Muscle of leg (tissue), 11 donors: ENCODE results near the gene PTPN1. TPM values are rescaled to one million over a fixed set of nuclear protein-coding genes. Genes with fewer than 3 reads are reported as not detected.

Source experiments
- DNase-seq: peaks from one replicate; pipeline ENCODE4 v3.0.0; 2013
- H3K27ac ChIP-seq: one replicate; pipeline ENCODE4 v1.5.1; 2013; ENCODE audit warnings: mild to moderate bottlenecking, low read length, control low read depth
- H3K27me3 ChIP-seq: one replicate; pipeline ENCODE4 v1.6.1; 2013; ENCODE audit warnings: low read length; ENCODE audit not compliant: control insufficient read depth, insufficient read depth
- H3K36me3 ChIP-seq: one replicate; pipeline ENCODE4 v1.6.1; 2013; ENCODE audit warnings: low read length; ENCODE audit not compliant: control insufficient read depth, insufficient read depth
- H3K4me1 ChIP-seq: one replicate; pipeline ENCODE4 v1.6.1; 2013; ENCODE audit warnings: low read length; ENCODE audit not compliant: control insufficient read depth, insufficient read depth
- H3K4me3 ChIP-seq: one replicate; pipeline ENCODE4 v1.5.1; 2013; ENCODE audit warnings: low read length, control low read depth
- H3K9me3 ChIP-seq: replicated peaks from 2 replicates; pipeline ENCODE4 v1.6.1; 2013; ENCODE audit warnings: low read depth, low read length; ENCODE audit not compliant: control insufficient read depth
- WGBS: methylation state at CpG from one replicate; pipeline ENCODE4 v1.1.5; 2013; ENCODE audit warnings: missing lambda C conversion rate; ENCODE audit not compliant: insufficient coverage; 5-methylcytosine and 5-hydroxymethylcytosine counted together
- polyA plus RNA-seq, 8 donors: library from polyadenylated mRNA; unstranded; fragments of 120-200 nt; gene quantifications; one replicate each; pipeline versions ENCODE4 v1.2.1 to v1.2.3, GENCODE V29; 2013; ENCODE audit warnings: inconsistent platforms in 1 of 8, low replicate concordance in 1 of 8; ENCODE audit not compliant: insufficient read length in 8 of 8, insufficient read depth in 1 of 8
- total RNA-seq: library from RNA; stranded (reverse); fragments of 120-200 nt; gene quantifications from one replicate; pipeline ENCODE4 v1.2.4, GENCODE V29; 2013

The PTPN1 gene
- total and polyA plus RNA-seq, 9 donors = 12.5 to 22.5 (median 18.4) TPM

DNA sequence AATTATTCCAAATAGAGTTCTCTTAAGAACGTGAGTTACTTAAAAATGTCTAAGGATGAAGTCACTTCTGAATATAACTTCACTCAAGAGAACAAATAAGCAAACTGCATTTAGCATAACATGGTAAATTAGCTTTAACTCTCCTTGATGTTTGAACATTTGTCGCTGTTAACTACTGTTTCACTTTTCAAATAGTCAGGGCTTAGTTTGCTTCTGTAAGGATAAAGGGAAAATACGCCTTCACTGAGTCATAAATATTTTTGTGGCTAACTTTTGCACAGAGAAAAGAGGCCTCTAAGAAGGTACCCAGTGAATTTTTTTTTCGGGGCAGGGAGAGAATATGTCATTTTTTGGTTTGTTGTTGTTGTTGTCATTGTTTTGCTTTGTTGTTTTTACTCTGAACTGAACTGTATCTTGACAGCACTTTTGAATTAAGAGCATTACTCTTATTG is 8.1 kb downstream of the PTPN1 start:
- H3K4me1 ChIP-seq = no peaks in the 10 kb centered on the region
- no peaks in the 10 kb centered on the region for H3K9me3 ChIP-seq
- H3K4me3 ChIP-seq = no peak overlapping the region
- H3K36me3 ChIP-seq = peaks cover 2% of the 10 kb centered on the region
- no peak for DNase-seq
- 60% methylated on average over 1 of the region's 4 CpGs for WGBS
- no peaks in the 10 kb centered on the region for H3K27me3 ChIP-seq
- no peak overlapping the region for H3K27ac ChIP-seq

DNA sequence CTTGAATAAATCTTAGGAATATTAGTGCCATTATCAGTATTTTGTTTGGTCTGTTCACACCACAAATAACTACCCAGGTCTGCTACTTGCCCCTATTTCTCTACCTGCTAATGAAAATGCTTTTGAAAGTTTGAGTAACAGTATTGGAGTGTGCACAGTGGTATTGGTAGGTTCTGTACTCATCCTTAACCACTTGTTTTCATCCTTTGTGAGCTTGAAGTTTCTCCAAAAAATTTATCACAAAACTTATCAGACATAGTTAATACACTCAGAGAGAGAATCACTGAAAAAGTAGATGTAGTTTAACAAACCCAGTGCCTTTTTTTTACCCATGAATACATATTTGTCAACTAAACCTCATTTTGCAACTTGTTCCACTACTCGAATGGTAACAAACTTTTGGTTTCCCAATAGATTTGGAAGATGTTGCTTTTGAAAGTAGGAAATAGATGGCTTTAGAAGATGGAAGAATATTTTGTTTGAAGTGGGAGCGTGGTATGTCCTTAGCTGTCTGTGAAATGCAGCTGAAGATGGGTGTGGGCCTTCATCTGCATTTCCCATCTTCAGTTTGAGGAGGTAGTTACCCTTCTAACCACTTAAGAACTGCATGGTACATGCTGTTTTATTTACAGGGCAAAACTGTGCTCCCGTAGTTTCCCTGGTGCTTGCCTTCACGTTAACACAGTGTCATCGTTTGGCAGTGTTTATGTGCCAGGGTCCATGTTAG is 9.0 kb downstream of the PTPN1 start:
- Histone ChIP-seq H3K27me3 (no peaks in the 10 kb centered on the region), H3K9me3 (no peaks in the 10 kb centered on the region), H3K27ac (no peak overlapping the region), H3K4me3 (no peak overlapping the region), H3K4me1 (no peaks in the 10 kb centered on the region), H3K36me3 (peaks cover 2% of the 10 kb centered on the region)
- 46% methylated on average over 3 of the region's 5 CpGs for WGBS
- DNase-seq = no peak

DNA sequence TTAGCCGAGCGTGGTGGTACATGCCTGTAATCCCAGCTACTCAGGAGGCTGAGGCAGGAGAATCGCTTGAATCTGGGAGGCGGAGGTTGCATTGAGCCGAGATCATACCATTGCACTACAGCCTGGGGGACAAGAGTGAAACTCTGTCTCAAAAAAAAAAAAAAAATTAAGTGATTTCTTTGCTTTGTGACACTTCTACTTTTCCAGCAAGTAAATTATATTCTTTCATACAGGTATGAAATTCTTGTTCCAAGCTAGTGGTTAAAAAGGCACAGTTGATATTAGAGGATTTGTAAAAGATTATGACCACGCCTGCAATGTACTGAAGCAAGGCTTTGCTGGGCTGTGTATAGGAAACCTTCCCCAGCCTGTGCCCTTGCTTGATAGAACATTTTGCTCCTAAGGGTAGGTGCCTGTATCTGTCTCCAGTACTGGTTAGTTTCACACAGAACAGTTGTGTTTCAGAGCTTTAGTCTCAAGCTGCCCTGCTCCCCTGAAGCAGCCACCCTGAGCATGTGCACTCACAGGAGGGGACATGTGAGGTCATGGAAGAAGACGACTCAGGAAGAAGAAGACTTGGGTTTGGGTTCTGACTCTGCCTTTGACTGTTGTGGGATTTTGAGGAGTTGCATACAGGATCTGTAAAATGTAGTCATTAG is 10.2 kb downstream of the PTPN1 start:
- Histone ChIP-seq H3K27ac (no peak overlapping the region), H3K4me1 (no peaks in the 10 kb centered on the region), H3K4me3 (no peak overlapping the region), H3K36me3 (peaks cover 2% of the 10 kb centered on the region), H3K27me3 (no peaks in the 10 kb centered on the region), H3K9me3 (no peaks in the 10 kb centered on the region)
- DNase-seq = no peak
- WGBS = 83% methylated on average over 1 of the region's 7 CpGs

DNA sequence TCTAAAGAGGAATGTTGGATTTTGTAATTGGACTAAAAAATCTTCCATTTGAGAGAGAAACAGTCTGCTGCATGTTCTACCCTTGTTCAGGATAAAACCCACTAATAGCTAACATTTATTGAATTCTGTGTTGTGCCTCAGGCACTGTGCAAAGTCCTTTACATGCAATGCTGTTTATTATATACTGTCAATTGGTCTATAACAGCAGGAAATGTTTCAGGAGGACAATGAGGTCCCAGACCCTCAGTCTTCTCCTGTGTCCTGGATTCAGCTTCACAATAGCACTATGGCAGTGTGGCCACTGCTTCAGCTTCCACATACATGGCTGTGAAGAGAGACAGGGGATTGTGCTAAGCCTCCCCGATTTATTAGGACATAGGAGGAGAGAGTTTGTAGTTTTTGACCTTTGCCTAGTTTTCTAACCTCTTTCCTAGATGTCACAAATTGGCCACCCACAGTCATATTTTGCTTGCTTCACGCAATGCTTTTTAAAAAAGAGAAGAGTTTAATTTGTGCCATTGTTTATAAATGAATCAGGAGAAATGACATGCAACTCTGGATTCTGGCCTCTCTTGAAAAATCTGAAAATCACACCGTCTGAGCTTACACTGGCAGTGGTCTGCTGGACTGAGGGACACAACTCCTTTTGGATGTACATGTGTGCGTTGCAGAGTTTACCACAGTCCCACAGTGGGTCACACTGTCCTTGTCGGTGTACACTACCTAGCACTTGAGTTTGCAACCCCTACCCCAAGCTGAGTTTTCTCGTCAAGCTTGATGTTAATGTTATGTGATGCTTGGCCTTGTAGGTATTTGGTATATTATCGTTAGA is 11.3 kb downstream of the PTPN1 start:
- H3K27me3 ChIP-seq = no peaks in the 10 kb centered on the region
- H3K4me1 ChIP-seq = peaks cover 2% of the 10 kb centered on the region
- H3K36me3 ChIP-seq = no peaks in the 10 kb centered on the region
- no peak for DNase-seq
- no peaks in the 10 kb centered on the region for H3K9me3 ChIP-seq
- no peak overlapping the region for H3K27ac ChIP-seq
- 100% methylated on average over 1 of the region's 7 CpGs for WGBS
- no peak overlapping the region for H3K4me3 ChIP-seq

DNA sequence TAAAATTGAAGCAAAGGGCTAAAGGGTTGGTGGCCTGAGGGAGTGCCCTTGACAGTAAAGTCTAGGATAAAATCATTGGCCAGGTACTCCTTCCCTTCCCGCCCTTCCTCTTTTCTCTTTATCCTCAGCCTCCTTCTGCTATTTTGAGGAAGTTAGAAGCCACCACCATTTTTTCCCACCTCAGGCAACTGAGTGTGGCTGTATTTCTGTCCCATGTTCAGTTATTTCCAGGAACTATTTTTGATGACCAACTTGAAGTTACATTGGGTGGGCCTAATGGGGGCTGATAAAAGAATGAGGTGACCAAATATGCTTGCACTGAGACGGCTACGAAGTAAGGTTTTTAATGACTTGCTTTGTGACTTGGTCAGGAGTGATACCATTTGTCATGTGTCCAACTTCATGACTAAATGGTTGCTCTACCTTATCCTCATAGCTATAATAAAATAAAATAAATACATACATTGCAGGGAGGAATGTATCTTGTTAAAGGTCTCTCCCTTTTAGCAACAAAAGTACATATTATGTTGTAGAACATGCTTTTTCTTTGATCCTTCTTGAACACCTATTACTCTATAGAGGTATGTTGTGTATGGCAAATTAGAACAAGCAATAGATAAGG is 12.0 kb downstream of the PTPN1 start:
- Histone ChIP-seq H3K27ac (no peak overlapping the region), H3K4me1 (peaks cover 5% of the 10 kb centered on the region)
- no CpG with 5 or more reads among the region's 3 CpGs for WGBS

DNA sequence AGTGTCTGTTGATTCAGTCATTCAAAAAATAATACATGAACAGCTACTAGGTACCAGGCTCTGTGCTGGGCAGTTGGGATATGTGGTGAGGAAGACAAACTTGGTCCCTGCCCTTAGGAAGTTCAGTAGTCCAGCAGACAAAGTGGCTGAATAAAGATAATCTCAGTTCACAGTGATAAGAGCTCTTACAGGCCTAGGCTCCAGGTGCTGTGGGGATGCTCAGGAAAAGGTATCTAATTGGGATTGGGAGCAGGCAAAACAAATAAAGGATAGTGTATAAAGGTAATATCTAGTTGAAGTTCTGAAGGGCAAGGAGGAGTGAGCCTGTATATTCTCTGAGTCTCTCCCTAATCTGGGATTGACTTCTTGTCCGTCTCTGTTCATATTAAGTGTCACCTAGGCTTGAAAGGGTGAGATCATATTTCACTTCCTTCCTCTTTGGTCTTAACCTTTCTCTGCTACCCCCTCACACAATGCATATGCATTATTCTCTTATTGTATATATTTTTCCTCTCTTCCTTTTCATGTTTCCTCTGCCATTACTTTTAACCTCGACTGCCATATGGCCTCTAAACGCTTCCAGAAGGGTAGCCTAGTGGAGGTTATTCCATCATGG is 13.5 kb downstream of the PTPN1 start:
- no peak overlapping the region for H3K27ac ChIP-seq
- no peaks in the 10 kb centered on the region for H3K36me3 ChIP-seq
- DNase-seq = no peak
- WGBS = no CpG with 5 or more reads among the region's 3 CpGs
- no peaks in the 10 kb centered on the region for H3K27me3 ChIP-seq
- no peaks in the 10 kb centered on the region for H3K9me3 ChIP-seq
- H3K4me1 ChIP-seq = peaks cover 5% of the 10 kb centered on the region
- H3K4me3 ChIP-seq = no peak overlapping the region

More for the DNA sequence above, 12.0 kb downstream of the PTPN1 start:
- Histone ChIP-seq H3K9me3 (no peaks in the 10 kb centered on the region), H3K27me3 (no peaks in the 10 kb centered on the region), H3K4me3 (no peak overlapping the region), H3K36me3 (no peaks in the 10 kb centered on the region)
- no peak for DNase-seq

DNA sequence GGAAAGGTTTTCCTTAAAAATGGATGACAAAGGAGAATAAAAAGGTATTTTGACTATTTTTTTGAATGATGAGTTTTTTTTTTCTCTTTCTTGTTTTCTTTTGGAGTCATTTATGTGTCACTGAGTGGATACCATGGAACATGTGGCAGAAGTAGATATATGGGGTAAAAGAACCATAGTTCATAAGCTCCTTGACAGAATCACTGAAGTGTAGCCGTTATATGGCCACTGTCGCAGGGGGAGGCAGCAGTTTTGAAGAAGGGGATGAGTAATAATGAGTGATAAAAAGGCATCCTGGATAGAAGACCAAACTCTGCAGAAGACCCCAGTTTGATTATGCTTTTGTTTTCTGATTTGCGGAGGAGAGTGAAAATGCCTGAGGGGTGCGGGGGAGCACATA is 15.5 kb downstream of the PTPN1 start:
- no peak overlapping the region for H3K27ac ChIP-seq
- no peaks in the 10 kb centered on the region for H3K27me3 ChIP-seq
- no peaks in the 10 kb centered on the region for H3K9me3 ChIP-seq
- no peak for DNase-seq
- WGBS = 89% methylated on average over 3 of the region's 4 CpGs
- no peak overlapping the region for H3K4me3 ChIP-seq
- peaks cover 5% of the 10 kb centered on the region for H3K4me1 ChIP-seq
- no peaks in the 10 kb centered on the region for H3K36me3 ChIP-seq

DNA sequence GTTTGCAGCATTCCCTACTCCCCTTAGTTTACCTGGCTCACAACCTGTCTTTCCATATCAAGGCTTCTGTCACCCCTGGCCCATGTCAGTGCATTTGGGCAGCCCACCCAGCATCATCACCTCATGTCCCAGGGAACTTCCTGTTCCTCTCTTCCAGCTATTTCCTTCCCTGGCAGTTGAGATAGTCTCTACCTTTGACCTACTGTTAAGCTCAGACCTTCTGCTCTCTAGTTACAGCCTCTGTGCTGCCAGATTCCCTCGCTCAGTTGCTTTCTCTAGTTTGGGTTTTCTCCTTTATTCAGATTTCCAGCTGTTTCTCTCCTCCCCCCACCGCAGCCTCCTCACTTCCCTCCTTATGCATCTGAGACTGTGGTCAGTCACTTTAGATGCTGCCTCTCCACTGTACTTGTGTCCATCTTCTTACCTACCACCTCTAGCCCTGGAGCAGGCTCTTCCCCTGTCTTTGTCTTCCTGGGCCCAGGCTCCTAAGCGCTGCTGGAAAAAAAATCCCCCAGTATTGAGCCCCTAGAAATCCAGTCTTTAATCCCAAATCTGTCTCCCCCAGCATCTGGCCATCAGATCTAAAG is 16.3 kb downstream of the PTPN1 start:
- no peak for DNase-seq
- no peak overlapping the region for H3K27ac ChIP-seq
- no peaks in the 10 kb centered on the region for H3K36me3 ChIP-seq
- 48% methylated on average over 3 of the region's 3 CpGs for WGBS
- H3K4me3 ChIP-seq = no peak overlapping the region
- peaks cover 6% of the 10 kb centered on the region for H3K4me1 ChIP-seq
- H3K9me3 ChIP-seq = no peaks in the 10 kb centered on the region
- H3K27me3 ChIP-seq = no peaks in the 10 kb centered on the region

DNA sequence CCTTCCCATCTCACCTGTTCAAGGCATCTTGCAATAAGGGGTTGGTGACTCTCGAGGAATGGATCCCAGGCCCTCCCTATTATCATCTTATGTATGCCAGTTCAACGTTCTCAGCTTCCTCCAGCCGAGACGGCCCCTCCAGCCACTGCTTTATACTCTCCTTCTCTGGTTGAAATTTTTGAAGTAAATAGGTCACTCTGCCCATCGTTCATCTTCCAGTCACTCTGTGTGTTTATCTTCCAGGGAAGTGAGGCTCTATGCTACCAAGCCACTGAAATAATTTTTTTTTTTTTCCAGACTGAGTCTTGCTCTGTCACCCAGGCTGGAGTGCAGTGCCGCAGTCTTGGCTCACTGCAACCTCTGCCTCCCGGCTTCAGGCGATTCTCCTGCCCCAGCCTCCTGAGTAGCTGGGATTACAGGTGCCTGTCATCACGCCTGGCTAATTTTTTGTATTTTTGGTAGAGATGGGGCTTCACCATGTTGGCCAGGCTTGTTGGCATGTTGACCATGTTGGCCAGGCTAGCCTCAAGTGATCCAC is 17.0 kb downstream of the PTPN1 start:
- Histone ChIP-seq H3K4me1 (peaks cover 9% of the 10 kb centered on the region), H3K27ac (no peak overlapping the region)

More for the DNA sequence above, 17.0 kb downstream of the PTPN1 start:
- H3K4me3 ChIP-seq = no peak overlapping the region
- no peaks in the 10 kb centered on the region for H3K36me3 ChIP-seq
- no peak for DNase-seq
- H3K27me3 ChIP-seq = no peaks in the 10 kb centered on the region
- WGBS = 82% methylated on average over 4 of the region's 9 CpGs
- no peaks in the 10 kb centered on the region for H3K9me3 ChIP-seq
